Gastroesophageal sphincter (tissue), 4 donors: Measurements from ENCODE around the gene DNAL1. TPM values are rescaled to one million over a fixed set of nuclear protein-coding genes. Genes with fewer than 3 reads are reported as not detected.

Source experiments
- ATAC-seq: fragments of 150-250 bp; one replicate; pipeline ENCODE4 v1.9.1; 2016; ENCODE audit warnings: mild to moderate bottlenecking, moderate library complexity
- H3K27ac ChIP-seq, 4 donors: fragments of 200-600 bp; sonication (generic) in 3 of 4; 1 replicate in 3 of 4; 2 replicates in 1 of 4; pipeline ENCODE4 v1.5.1; 2016 to 2019
- H3K27me3 ChIP-seq: fragments of 200-600 bp; sonication (generic); one replicate; pipeline ENCODE4 v1.5.1; 2019
- H3K36me3 ChIP-seq, 2 donors: fragments of 200-600 bp; sonication (generic); one replicate each; pipeline ENCODE4 v1.5.1; 2019; ENCODE audit warnings: control low read depth in 1 of 2
- H3K4me1 ChIP-seq, 3 donors: fragments of 200-600 bp; sonication (generic); 1 replicate in 2 of 3; 2 replicates in 1 of 3; pipeline ENCODE4 v1.5.1; 2016 to 2019; ENCODE audit warnings: control low read depth in 2 of 3
- H3K4me3 ChIP-seq, 2 donors: fragments of 200-600 bp; sonication (generic); one replicate each; pipeline ENCODE4 v1.5.1; 2019; ENCODE audit warnings: mild to moderate bottlenecking in 1 of 2, moderate library complexity in 1 of 2
- H3K9me3 ChIP-seq, 3 donors: fragments of 200-600 bp; sonication (generic); one replicate each; pipeline ENCODE4 v1.5.1; 2017 to 2019; ENCODE audit warnings: control low read depth in 2 of 3
- EP300 ChIP-seq: sonication (generic); formaldehyde crosslinking; IDR thresholded peaks from one replicate; pipeline ENCODE4 v1.6.1; 2017; ENCODE audit warnings: antibody characterized with exemption, mild to moderate bottlenecking
- POLR2A ChIP-seq, 2 donors: fragments of 450-650 bp; IDR thresholded peaks; one replicate each; pipeline ENCODE4 v1.6.1; 2017; ENCODE audit warnings: antibody characterized with exemption in 2 of 2, mild to moderate bottlenecking in 2 of 2, moderate library complexity in 1 of 2
- POLR2AphosphoS5 ChIP-seq: sonication (generic); formaldehyde crosslinking; IDR thresholded peaks from one replicate; pipeline ENCODE4 v1.6.1; 2017; ENCODE audit warnings: antibody characterized with exemption
- WGBS, 2 donors: methylation state at CpG; one replicate each; pipeline ENCODE4 v1.1.5; 2018; ENCODE audit warnings: low coverage in 1 of 2; 5-methylcytosine and 5-hydroxymethylcytosine counted together
- total RNA-seq, 4 donors: library from RNA; depleted of rRNA; stranded (reverse); fragments of >200 nt; gene quantifications; one replicate each; pipeline ENCODE4 v1.1.0, GENCODE V29; 2016
- TF ChIP-seq, protein P1 (sequence below), 4 experiments: fragments of 200-600 bp in 2 of 4; fragments of 450-650 bp in 2 of 4; sonication (generic) in 1 of 4; IDR thresholded peaks; one replicate each; pipeline ENCODE4 v1.5.1; 2017 to 2019; ENCODE audit warnings: antibody characterized with exemption in 4 of 4, mild to moderate bottlenecking in 2 of 4, moderate library complexity in 2 of 4

Gene DNAL1
- total RNA-seq, 4 donors from 2014 or later, result 8.9 to 18.2 (median 10.4) TPM

DNA sequence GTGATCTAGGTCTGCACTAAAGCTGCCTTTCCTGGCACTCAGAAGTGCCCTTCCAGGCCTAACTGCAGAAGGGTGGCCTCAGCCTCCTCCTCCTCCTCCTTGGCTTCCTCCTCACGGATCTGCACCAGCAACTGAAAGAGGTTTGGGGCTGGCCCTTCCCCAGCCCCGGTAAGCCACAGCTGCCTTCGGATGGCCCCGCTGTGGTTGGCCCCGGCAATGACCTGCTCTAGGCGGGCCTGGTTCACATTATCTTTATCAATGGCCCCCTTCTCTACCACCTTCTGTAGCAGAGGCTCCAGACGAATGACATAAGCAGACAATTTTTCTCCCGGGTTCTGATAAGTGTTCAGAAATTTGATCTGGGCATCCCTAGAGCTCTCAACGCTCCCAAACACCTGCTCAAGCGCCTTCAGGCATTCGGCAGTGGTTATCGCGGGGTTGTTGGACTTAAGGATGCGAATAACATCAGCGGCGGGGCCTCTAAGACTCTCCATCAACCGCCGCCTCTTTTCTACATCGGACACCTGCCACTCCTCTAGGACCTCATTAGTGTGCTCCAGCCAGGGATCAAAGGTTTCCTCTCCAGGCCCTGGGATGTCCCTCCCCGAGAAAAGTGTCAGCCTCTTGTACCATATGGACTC lies 67.9 kb downstream of the DNAL1 start:
- peaks cover under 1 to 56% (median 16%) of the 10 kb centered on the region in 3 donors for H3K4me1 ChIP-seq
- 0 to 6% methylated on average over 12 to 14 of the region's 20 CpGs for WGBS, 2 donors
- no peak for ATAC-seq
- peak overlapping the region; percentile 48 to 98 (median 92) for H3K27ac ChIP-seq
- peak overlapping the region; percentile 45 to 68 for H3K4me3 ChIP-seq
- TF ChIP-seq POLR2A (IDR thresholded peaks at IDR 0.05) (no peak), POLR2AphosphoS5 (no peak), EP300 (no peak)
- TF ChIP-seq, protein P1, sequence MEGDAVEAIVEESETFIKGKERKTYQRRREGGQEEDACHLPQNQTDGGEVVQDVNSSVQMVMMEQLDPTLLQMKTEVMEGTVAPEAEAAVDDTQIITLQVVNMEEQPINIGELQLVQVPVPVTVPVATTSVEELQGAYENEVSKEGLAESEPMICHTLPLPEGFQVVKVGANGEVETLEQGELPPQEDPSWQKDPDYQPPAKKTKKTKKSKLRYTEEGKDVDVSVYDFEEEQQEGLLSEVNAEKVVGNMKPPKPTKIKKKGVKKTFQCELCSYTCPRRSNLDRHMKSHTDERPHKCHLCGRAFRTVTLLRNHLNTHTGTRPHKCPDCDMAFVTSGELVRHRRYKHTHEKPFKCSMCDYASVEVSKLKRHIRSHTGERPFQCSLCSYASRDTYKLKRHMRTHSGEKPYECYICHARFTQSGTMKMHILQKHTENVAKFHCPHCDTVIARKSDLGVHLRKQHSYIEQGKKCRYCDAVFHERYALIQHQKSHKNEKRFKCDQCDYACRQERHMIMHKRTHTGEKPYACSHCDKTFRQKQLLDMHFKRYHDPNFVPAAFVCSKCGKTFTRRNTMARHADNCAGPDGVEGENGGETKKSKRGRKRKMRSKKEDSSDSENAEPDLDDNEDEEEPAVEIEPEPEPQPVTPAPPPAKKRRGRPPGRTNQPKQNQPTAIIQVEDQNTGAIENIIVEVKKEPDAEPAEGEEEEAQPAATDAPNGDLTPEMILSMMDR (IDR thresholded peaks at IDR 0.05), result no peak
- H3K27me3 ChIP-seq, result no peaks in the 10 kb centered on the region
- peaks cover 0 to 13% of the 10 kb centered on the region in 2 donors for H3K36me3 ChIP-seq
- H3K9me3 ChIP-seq, result no peaks in the 10 kb centered on the region

DNA sequence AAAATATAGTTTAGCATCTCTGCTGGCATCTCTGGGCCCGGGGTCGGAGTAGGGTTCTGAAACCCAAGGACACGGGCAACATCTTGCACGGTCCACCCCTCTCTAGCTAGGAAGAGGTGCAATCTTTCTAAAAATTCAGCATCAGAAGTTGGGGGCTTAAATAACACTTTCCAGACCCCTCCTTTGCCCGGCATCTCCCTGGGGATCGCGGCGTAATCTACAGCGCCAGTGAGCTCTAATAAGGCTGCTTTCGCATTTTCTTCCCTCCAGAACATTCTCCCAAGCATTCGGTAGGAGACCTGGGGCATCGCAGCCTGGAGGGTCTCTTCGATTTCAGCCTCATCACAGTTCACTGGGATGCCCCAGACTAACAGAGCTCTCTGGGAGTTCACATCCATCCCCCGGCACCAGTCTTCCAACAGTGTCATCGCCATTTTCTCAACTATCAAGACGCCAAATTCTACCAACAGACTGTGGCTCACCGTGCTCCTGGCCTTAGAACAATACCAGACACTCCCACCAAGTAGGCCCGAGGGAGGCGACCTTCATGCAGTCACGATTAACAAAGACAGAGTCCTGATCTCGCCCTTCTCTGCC lies 68.5 kb downstream of the DNAL1 start:
- ATAC-seq, result peak; percentile 4
- Histone ChIP-seq H3K36me3 (peaks cover 0 to 20% of the 10 kb centered on the region in 2 donors), H3K27me3 (no peaks in the 10 kb centered on the region), H3K27ac (peak overlapping the region; percentile 48 to 98 (median 92)), H3K4me1 (peaks cover 3 to 62% (median 22%) of the 10 kb centered on the region in 3 donors), H3K9me3 (no peaks in the 10 kb centered on the region), H3K4me3 (peak overlapping the region; percentile 45 to 68)
- TF ChIP-seq, protein P1 (IDR thresholded peaks at IDR 0.05), result no peak
- no peak for TF ChIP-seq EP300
- no peak for TF ChIP-seq POLR2AphosphoS5
- TF ChIP-seq POLR2A (IDR thresholded peaks at IDR 0.05), result no peak
- WGBS, 2 donors, result 0% methylated on average over 9 of the region's 21 CpGs; no CpG with 5 or more reads in 1 of the 2 donors

DNA sequence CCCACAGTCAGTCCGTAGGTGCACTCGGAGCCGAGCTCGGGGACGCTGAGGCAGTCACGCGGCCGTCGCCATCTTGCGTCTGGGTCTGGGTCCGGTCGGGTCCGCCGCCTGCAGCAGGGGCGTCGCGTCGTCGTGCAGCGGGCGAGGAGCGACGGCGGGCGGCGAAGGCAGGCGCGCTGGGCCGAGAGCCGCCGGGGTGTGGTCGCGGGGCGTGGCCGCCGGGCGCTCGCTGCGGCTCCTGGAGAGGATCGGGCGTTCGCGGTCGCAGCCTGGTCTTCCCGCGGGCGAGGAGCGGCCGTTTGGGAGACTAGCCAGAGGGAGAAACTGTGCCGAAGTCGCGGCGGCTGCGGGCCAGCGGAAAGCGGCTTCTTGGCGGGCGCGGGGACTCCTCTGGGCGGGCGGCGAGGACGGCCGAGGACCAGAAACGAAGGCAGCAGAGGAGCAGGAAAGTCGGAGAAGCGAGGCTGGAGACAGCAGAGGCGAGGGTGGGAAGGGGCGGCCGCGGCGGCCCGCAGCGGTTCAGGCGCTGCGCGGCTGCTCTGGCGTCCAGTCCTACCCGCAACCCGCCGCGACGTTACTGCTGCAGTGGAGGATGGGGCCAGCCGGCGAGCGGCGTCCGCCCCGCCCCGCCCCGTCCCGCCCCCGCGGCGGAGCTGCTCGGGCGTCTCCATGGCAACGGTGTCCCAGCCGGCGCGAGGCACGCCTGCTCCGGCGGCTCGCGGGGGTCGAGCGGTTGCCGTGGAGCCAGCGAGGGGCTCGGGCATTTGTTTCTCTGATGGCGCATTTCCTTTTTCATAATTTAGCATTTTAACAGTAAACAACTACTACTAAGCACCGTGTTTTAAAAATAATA lies 69.2 kb downstream of the DNAL1 start, which contains the start of gene PNMA1:
TSS of gene PNMA1 (minus strand) at position 582 of the 853 bp plus-strand sequence. CDS start 745 bp downstream, outside the sequence.
- H3K4me3 ChIP-seq, result peak within 1 kb of the TSS; percentile 45 to 68
- 0% methylated on average over 1 to 3 of the region's 113 CpGs for WGBS, 2 donors
- peaks cover 3 to 69% (median 27%) of the 10 kb centered on the region in 3 donors for H3K4me1 ChIP-seq
- H3K36me3 ChIP-seq, result peaks cover 0 to 27% of the 10 kb centered on the region in 2 donors
- TF ChIP-seq POLR2A (IDR thresholded peaks at IDR 0.05) (peak; percentile 79 to 88), POLR2AphosphoS5 (peak; percentile 86), EP300 (no peak)
- TF ChIP-seq, protein P1 (IDR thresholded peaks at IDR 0.05), result peak in 1 of 4 experiments; percentile 2
- no peaks in the 10 kb centered on the region for H3K27me3 ChIP-seq
- H3K27ac ChIP-seq, result peak within 1 kb of the TSS; percentile 48 to 98 (median 92)
- H3K9me3 ChIP-seq, result no peaks in the 10 kb centered on the region
- peak; percentile 85 for ATAC-seq

DNA sequence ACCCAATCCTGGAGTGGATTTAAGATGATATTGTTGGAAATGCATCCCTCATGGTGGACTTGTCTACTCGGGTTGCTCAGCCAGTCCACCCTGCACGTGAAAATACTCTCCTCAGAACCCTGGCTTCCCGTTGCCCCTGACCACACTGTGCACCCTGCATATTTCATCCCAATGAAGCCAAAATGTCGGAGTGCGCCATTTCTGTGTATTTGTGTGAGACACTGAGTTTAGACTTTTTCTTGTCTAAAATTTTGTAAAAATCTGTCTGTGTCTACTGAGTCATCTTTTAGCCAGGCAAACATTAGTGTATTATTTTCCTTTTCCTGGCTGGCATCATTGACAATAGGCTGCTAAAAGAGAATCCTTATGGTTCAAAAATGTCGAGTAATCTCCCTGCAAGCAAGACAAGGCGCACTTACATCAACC lies 69.9 kb downstream of the DNAL1 start:
- H3K27ac ChIP-seq, result peak overlapping the region in 3 of 4 donors; percentile 92 to 98 (median 93)
- H3K4me1 ChIP-seq, result peaks cover 3 to 76% (median 32%) of the 10 kb centered on the region in 3 donors
- ATAC-seq, result no peak
- WGBS, 2 donors, result 37 to 48% methylated on average over 7 of the region's 7 CpGs
- no peaks in the 10 kb centered on the region for H3K27me3 ChIP-seq
- peak overlapping the region; percentile 45 to 68 for H3K4me3 ChIP-seq
- H3K9me3 ChIP-seq, result no peaks in the 10 kb centered on the region
- H3K36me3 ChIP-seq, result peaks cover 0 to 33% of the 10 kb centered on the region in 2 donors
- TF ChIP-seq POLR2AphosphoS5 (no peak), POLR2A (IDR thresholded peaks at IDR 0.05) (no peak), EP300 (no peak)
- TF ChIP-seq, protein P1 (IDR thresholded peaks at IDR 0.05), result no peak
